ENCODE data around the gene TSPAN14.

Gene TSPAN14

DNA sequence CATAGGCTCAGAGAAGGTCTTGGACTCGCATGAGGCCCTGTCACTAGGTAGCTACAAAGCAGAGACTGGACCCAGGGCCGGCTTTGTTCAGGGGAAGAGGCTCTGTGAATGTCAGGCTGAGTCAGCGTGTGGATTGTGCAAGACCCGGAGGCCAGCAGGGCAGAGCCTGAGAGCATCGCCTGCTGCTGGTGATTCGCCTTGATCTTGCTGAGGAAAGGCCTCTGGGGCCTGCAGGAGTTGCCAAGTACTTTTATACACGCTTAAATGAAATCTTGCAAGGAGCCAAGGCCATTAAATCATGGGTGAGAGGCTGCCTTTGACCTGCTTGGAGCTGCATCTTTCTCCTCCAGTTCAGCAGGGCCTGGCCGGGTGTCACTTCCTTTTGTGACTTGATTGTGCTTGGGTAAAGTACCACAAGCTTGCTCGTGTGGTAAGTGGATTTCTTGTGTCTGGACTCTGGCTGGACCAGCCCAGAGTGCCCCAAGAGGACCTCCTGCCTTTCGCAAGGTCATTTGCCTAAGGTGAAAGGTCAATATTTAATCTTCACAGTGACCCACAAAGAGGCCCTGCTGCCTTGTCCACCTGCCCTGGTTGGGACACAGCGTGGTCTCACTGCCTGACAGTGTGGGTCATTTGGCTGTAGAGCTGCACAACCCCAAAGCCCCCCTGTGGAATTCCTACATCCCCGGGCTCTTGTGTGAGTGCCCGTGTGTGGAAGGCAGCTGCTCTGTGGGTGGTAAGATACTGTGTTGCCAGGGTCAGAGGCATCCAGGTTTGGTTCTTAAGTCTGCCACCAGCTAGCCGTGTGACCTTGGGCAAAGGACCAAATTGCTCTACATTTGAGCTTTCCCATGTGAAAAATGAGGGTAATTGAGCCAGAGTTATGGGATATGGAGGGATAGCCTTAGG, 45.0 kb downstream of the TSPAN14 start:
- no peak overlapping the region for H3K27ac ChIP-seq (ENCODE audit: low read length)
- peaks cover 11% of the 10 kb centered on the region for H3K4me1 ChIP-seq (ENCODE audit: control insufficient read depth, low read depth, low read length)
- H3K27me3 ChIP-seq (ENCODE audit: control insufficient read depth, insufficient read depth, low read length), result no peaks in the 10 kb centered on the region
- no peak overlapping the region for H3K9ac ChIP-seq (ENCODE audit: low read length)
- no peak overlapping the region for H3K4me3 ChIP-seq (ENCODE audit: low read length)
- H3K9me3 ChIP-seq (ENCODE audit: control insufficient read depth, low read depth, low read length), result no peaks in the 10 kb centered on the region
- H3K36me3 ChIP-seq (ENCODE audit: control insufficient read depth, low read depth, low read length), result no peaks in the 10 kb centered on the region

DNA sequence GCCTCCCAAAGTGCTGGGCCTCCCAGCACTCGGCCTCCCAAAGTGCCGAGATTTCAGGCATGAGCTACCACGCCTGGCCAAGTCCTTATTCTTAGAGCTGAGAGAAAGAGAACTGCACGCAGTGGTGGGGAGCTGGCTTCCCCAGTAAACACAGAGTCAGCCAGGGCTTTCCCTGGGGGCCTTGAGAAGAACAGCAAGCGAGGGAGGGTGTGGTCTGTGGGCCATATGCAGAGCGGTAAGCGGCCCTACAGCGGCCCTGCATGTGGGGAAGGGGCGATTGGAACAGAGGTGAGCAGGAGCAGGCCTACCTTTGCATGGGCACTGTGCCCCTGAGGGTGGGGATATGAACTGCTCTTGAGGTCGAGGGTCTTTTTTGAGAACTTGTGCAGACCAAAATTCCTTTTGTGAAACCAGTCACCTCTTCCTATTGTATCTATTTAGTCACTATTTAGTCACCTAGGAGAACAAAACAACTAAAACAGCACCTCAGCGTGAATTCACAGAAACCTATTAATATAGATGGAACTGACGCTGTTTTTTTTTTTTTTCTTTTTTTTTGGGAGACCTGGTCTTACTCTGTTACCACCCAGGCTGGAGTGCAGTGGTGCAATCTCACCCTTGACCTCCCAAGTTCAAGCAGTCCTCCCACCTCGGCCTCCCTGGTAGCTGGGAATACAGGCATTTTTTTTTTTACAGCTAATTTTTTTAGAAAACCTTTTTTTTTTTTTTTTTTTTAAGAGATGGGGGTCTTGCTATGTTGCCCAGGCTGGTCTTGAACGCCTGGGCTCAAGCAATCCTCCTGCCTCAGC, 46.7 kb downstream of the TSPAN14 start:
- H3K4me3 ChIP-seq (ENCODE audit: low read length), result no peak overlapping the region
- H3K27me3 ChIP-seq (ENCODE audit: control insufficient read depth, insufficient read depth, low read length), result no peaks in the 10 kb centered on the region
- peaks cover 20% of the 10 kb centered on the region for H3K4me1 ChIP-seq (ENCODE audit: control insufficient read depth, low read depth, low read length)
- no peak overlapping the region for H3K27ac ChIP-seq (ENCODE audit: low read length)
- H3K9me3 ChIP-seq (ENCODE audit: control insufficient read depth, low read depth, low read length), result no peaks in the 10 kb centered on the region
- no peak overlapping the region for H3K9ac ChIP-seq (ENCODE audit: low read length)
- no peaks in the 10 kb centered on the region for H3K36me3 ChIP-seq (ENCODE audit: control insufficient read depth, low read depth, low read length)

GRCh38 chr10:80501381-80501912, 47.3 kb downstream of the TSPAN14 start:
- no peaks in the 10 kb centered on the region for H3K27me3 ChIP-seq (ENCODE audit: control insufficient read depth, insufficient read depth, low read length)
- no peak overlapping the region for H3K27ac ChIP-seq (ENCODE audit: low read length)
- no peaks in the 10 kb centered on the region for H3K9me3 ChIP-seq (ENCODE audit: control insufficient read depth, low read depth, low read length)
- H3K9ac ChIP-seq (ENCODE audit: low read length), result no peak overlapping the region
- H3K36me3 ChIP-seq (ENCODE audit: control insufficient read depth, low read depth, low read length), result no peaks in the 10 kb centered on the region
- peaks cover 20% of the 10 kb centered on the region for H3K4me1 ChIP-seq (ENCODE audit: control insufficient read depth, low read depth, low read length)
- H3K4me3 ChIP-seq (ENCODE audit: low read length), result no peak overlapping the region

GRCh38 chr10:80501913-80502521, 47.9 kb downstream of the TSPAN14 start:
- no peak overlapping the region for H3K4me3 ChIP-seq (ENCODE audit: low read length)
- H3K36me3 ChIP-seq (ENCODE audit: control insufficient read depth, low read depth, low read length), result no peaks in the 10 kb centered on the region
- no peaks in the 10 kb centered on the region for H3K27me3 ChIP-seq (ENCODE audit: control insufficient read depth, insufficient read depth, low read length)
- H3K4me1 ChIP-seq (ENCODE audit: control insufficient read depth, low read depth, low read length), result peaks cover 20% of the 10 kb centered on the region
- no peaks in the 10 kb centered on the region for H3K9me3 ChIP-seq (ENCODE audit: control insufficient read depth, low read depth, low read length)
- H3K9ac ChIP-seq (ENCODE audit: low read length), result no peak overlapping the region
- no peak overlapping the region for H3K27ac ChIP-seq (ENCODE audit: low read length)

DNA sequence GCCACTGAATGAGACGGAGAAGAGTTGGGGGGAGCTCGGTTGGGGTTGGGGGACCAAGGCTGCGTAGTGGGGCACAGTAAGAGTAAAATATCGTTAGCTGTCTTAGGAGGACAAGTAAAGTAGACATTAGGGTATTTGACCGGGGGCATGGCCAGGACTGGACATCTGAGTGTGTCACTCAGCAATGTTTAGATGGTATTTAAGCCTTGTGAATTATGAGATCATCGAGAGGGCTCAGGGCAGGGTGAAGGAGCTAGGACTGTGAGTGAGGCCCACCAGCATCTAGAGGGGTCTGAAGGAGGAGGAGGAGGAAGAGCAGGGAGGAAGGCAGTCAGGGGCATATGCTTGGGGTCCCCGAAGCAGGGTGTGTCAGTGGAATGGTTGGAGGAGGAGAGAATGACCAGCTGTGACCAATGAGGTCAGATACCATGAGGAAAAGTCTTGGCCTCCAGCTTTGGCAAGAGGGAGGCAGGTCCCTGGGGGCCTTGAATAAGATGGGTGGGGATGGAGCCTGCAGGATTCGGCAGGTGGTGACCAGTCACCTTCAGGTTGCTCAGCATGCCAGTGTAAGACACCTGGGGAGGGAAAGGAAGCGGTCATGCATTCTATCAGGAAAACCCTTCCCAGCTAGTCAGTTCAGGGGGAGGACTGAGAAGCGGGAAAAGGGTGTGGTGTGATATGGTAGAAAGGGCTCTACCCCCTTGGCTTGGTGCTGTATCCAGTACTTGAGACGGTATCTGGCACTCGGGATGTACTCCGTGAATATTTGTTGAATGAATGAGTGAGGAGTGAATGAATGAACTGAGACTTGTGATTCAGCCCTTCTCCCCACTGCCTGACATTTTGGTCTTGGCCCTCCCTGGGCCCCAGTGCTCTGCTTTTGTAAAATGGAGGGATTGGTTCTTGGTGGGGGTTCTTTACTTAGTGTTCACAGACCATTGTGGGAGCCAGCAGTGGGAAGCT, 48.8 kb downstream of the TSPAN14 start:
- no peaks in the 10 kb centered on the region for H3K27me3 ChIP-seq (ENCODE audit: control insufficient read depth, insufficient read depth, low read length)
- H3K4me3 ChIP-seq (ENCODE audit: low read length), result no peak overlapping the region
- no peak overlapping the region for H3K27ac ChIP-seq (ENCODE audit: low read length)
- H3K9me3 ChIP-seq (ENCODE audit: control insufficient read depth, low read depth, low read length), result no peaks in the 10 kb centered on the region
- H3K4me1 ChIP-seq (ENCODE audit: control insufficient read depth, low read depth, low read length), result peaks cover 20% of the 10 kb centered on the region
- no peak overlapping the region for H3K9ac ChIP-seq (ENCODE audit: low read length)
- H3K36me3 ChIP-seq (ENCODE audit: control insufficient read depth, low read depth, low read length), result no peaks in the 10 kb centered on the region

DNA sequence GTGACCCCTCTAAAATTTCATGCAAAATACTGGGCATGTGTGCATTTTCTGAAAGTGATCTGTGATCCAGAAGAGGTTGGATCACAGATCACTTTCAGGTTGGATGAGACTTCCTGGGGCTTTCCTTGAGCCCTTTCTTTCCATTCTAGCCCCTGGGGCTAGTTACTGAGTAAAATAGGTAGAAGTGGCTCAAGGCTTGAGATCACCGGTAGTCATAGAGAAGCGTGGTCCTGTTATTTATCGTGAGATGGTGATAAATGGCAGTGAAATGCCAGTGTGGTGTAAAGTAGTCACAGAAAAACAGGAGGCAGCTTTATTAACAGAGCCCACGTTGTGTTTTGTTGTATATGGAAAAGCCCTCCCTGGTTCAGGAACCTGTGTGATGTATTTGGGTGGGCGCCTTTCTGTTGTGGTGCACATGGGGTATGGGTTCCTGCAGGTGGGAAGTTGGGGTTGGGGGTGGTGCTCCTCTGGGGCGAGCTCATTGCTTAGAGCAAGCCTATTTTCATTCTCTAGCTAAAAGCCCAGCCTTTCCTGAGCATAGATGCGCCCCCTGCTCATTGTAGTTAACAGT, 49.6 kb downstream of the TSPAN14 start:
- peaks cover 20% of the 10 kb centered on the region for H3K4me1 ChIP-seq (ENCODE audit: control insufficient read depth, low read depth, low read length)
- H3K27me3 ChIP-seq (ENCODE audit: control insufficient read depth, insufficient read depth, low read length), result no peaks in the 10 kb centered on the region
- H3K4me3 ChIP-seq (ENCODE audit: low read length), result no peak overlapping the region
- no peak overlapping the region for H3K27ac ChIP-seq (ENCODE audit: low read length)
- peaks cover 4% of the 10 kb centered on the region for H3K36me3 ChIP-seq (ENCODE audit: control insufficient read depth, low read depth, low read length)
- H3K9ac ChIP-seq (ENCODE audit: low read length), result no peak overlapping the region
- H3K9me3 ChIP-seq (ENCODE audit: control insufficient read depth, low read depth, low read length), result no peaks in the 10 kb centered on the region

- H3K27ac ChIP-seq (ENCODE audit: low read length), result no peak overlapping the region
- H3K36me3 ChIP-seq (ENCODE audit: control insufficient read depth, low read depth, low read length), result peaks cover 7% of the 10 kb centered on the region
- no peaks in the 10 kb centered on the region for H3K27me3 ChIP-seq (ENCODE audit: control insufficient read depth, insufficient read depth, low read length)
- no peak overlapping the region for H3K9ac ChIP-seq (ENCODE audit: low read length)
- H3K4me3 ChIP-seq (ENCODE audit: low read length), result no peak overlapping the region
- peaks cover 20% of the 10 kb centered on the region for H3K4me1 ChIP-seq (ENCODE audit: control insufficient read depth, low read depth, low read length)
- no peaks in the 10 kb centered on the region for H3K9me3 ChIP-seq (ENCODE audit: control insufficient read depth, low read depth, low read length)
Observed at GRCh38 chr10:80504158-80504811, 50.2 kb downstream of the TSPAN14 start.

DNA sequence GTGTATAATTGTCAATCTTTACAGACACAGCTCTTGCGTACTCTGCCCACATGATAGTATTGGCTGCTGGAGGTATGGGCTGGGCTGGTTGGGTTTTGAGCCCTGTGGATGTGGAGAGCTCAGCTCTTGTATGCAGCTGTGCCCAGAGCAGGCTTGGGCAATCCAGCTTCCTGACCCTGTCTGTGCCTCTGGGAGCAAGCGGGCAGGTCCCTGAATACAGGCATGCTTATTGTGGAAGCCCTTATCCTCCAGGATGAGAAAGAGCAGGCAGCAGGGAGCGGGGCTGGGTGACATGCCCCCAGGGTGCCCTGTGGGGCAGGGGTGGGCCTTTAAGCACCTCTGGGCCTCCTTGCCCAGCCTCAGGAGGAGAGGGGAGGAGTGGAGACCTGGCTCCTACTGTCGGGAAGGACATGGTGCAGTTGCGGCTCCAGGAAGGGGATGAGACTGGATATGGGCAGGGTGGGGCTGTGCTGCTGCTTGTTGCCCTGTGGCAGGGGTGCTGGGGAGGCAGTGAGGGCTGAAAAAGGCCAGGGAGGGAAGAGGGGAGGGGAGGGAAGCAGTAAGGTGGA, 50.9 kb downstream of the TSPAN14 start:
- Histone ChIP-seq H3K9me3 (ENCODE audit: control insufficient read depth, low read depth, low read length) (no peaks in the 10 kb centered on the region), H3K36me3 (ENCODE audit: control insufficient read depth, low read depth, low read length) (peaks cover 10% of the 10 kb centered on the region), H3K4me3 (ENCODE audit: low read length) (no peak overlapping the region), H3K27ac (ENCODE audit: low read length) (no peak overlapping the region), H3K27me3 (ENCODE audit: control insufficient read depth, insufficient read depth, low read length) (no peaks in the 10 kb centered on the region), H3K9ac (ENCODE audit: low read length) (no peak overlapping the region), H3K4me1 (ENCODE audit: control insufficient read depth, low read depth, low read length) (peaks cover 20% of the 10 kb centered on the region)

DNA sequence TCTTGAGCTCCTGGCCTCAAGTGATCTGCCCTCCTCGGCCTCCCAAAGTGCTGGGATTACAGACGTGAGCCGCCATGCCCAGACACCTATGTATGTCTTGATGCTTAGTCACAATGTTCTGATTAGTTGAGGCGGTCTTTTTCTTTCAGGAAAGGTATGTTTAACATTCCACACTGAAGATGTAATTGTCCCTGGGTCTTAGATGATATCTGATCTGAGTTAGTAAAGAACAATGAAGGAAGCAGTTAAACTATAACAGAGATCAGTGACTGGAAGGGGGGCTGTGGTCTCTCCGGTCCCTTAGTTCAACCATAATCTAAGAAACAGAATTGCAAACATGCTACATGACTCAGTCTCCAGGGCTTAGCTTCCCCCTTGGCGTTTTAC, 52.1 kb downstream of the TSPAN14 start:
- Histone ChIP-seq H3K9me3 (ENCODE audit: control insufficient read depth, low read depth, low read length) (no peaks in the 10 kb centered on the region), H3K9ac (ENCODE audit: low read length) (no peak overlapping the region), H3K27ac (ENCODE audit: low read length) (no peak overlapping the region), H3K27me3 (ENCODE audit: control insufficient read depth, insufficient read depth, low read length) (no peaks in the 10 kb centered on the region), H3K4me1 (ENCODE audit: control insufficient read depth, low read depth, low read length) (peaks cover 20% of the 10 kb centered on the region), H3K4me3 (ENCODE audit: low read length) (no peak overlapping the region), H3K36me3 (ENCODE audit: control insufficient read depth, low read depth, low read length) (peaks cover 14% of the 10 kb centered on the region)
